Smooth muscle cell (in vitro differentiated cells): Measurements from ENCODE around the gene CCDC78. TPM values are rescaled to one million over a fixed set of nuclear protein-coding genes. Genes with fewer than 3 reads are reported as not detected.

Experiments used
- DNase-seq: peaks from one replicate; lab custom pipeline; 2025; ENCODE audit not compliant: unreplicated experiment; lab: John Stamatoyannopoulos, UW
- H2AFZ ChIP-seq: fragments of 200-600 bp; sonication (generic); 2 replicates; pipeline ENCODE4 v1.6.0; 2016; ENCODE audit warnings: antibody characterized with exemption, low read depth, mild to moderate bottlenecking
- H3F3A ChIP-seq: fragments of 200-600 bp; sonication (generic); 2 replicates; pipeline ENCODE4 v1.6.0; 2017; ENCODE audit warnings: antibody characterized with exemption, low read depth
- H3K27ac ChIP-seq: fragments of 200-600 bp; sonication (generic); 2 replicates; pipeline ENCODE4 v1.5.1; 2016; ENCODE audit warnings: low read depth, mild to moderate bottlenecking
- H3K27me3 ChIP-seq: fragments of 200-600 bp; sonication (generic); 2 replicates; pipeline ENCODE4 v1.6.1; 2016; ENCODE audit warnings: low read depth, mild to moderate bottlenecking
- H3K36me3 ChIP-seq: fragments of 200-600 bp; sonication (generic); 2 replicates; pipeline ENCODE4 v1.5.1; 2016; ENCODE audit warnings: low read depth
- H3K4me1 ChIP-seq: fragments of 200-600 bp; sonication (generic); 2 replicates; pipeline ENCODE4 v1.5.1; 2016; ENCODE audit warnings: low read depth
- H3K4me2 ChIP-seq: fragments of 200-600 bp; sonication (generic); 2 replicates; pipeline ENCODE4 v1.6.0; 2016; ENCODE audit warnings: mild to moderate bottlenecking
- H3K4me3 ChIP-seq: fragments of 200-600 bp; sonication (generic); 2 replicates; pipeline ENCODE4 v1.5.1; 2016; ENCODE audit warnings: mild to moderate bottlenecking
- H3K79me2 ChIP-seq: fragments of 200-600 bp; sonication (generic); 2 replicates; pipeline ENCODE4 v1.6.0; 2016; ENCODE audit warnings: low read depth, mild to moderate bottlenecking
- H3K9ac ChIP-seq: fragments of 200-600 bp; sonication (generic); 2 replicates; pipeline ENCODE4 v1.6.0; 2016; ENCODE audit warnings: low read depth
- H3K9me3 ChIP-seq: fragments of 200-600 bp; sonication (generic); replicated peaks from 2 replicates; pipeline ENCODE4 v1.5.1; 2016; ENCODE audit warnings: low read depth
- H4K20me1 ChIP-seq: fragments of 200-600 bp; sonication (generic); 2 replicates; pipeline ENCODE4 v1.6.0; 2016; ENCODE audit warnings: low read depth
- CTCF ChIP-seq: fragments of 200-600 bp; sonication (generic); IDR thresholded peaks from 2 replicates; pipeline ENCODE4 v1.5.1; 2017; ENCODE audit warnings: borderline replicate concordance, mild to moderate bottlenecking, antibody characterized with exemption; ENCODE audit not compliant: insufficient read depth, poor library complexity, severe bottlenecking
- WGBS: methylation state at CpG from one replicate; pipeline ENCODE4 v1.1.7; 2016; ENCODE audit warnings: low lambda C conversion rate; 5-methylcytosine and 5-hydroxymethylcytosine counted together
- polyA plus RNA-seq: library from polyadenylated mRNA; unstranded; fragments of >200 nt; fragmentation: Nextera tagmentation; extraction: Ambion mirVana; gene quantifications from 2 replicates; pipeline ENCODE4 v1.2.1, GENCODE V29; 2016
- total RNA-seq: library from RNA; depleted of rRNA; stranded (reverse); fragments of >200 nt; gene quantifications from 2 replicates; pipeline ENCODE4 v1.2.3, GENCODE V29; 2014

CCDC78 gene
- 2.8 TPM in 1 of 2 replicates, not detected in the other for total RNA-seq
- 3.4 and 4.7 TPM in 2 replicates for polyA plus RNA-seq

DNA sequence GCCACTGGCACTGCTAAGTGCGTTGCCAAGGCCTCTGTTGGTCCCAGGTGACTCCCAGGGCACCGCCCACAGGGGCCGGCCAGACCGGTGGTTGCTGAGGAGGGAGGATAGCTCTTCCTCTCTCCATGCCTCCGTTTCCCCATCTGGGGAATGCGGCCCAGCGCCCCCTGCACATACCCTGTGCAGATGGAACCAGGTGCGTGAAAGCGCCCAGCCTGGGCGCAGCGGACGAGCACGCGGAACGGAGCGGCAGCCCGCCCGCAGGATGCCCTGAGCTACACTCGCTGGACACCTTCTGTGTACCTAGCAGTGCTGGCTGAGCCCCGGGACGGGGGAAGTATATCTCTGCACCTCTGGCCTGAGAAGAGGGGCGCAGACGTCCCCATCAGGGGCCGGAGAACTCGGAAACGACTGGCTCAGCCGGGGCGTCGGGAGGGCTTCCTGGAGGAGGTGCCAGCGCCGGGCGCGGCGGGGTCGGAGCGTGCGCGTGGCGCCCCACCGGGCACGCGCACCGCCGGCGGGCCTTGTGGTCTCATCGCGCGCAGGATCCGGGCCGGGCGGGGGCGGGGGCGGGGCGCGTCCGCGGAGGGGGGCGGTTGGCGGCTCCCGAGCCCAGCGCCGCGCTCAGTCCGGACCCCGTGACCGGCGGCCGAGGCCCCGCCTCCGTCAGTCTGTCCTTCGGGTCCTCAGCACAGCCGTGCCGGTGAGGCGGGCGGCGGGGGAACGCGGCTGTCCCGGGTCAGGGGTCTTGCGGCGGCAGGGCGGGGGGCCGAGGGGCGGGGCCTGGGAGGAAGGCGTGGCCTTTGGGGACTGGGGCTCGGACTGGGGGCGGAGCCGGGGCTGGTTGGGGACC, at the start of gene CCDC78, which contains the start of gene HAGHL:
TSS of gene CCDC78 (minus strand) at position 6 of the 853 bp plus-strand sequence. CDS start 76 bp downstream, outside the sequence.
TSS of gene HAGHL (plus strand) at position 669 of the 853 bp plus-strand sequence. CDS start 404 bp downstream, outside the sequence.
- no peak within 1 kb of the TSS for H3K27ac ChIP-seq
- H2AFZ ChIP-seq, result peak within 1 kb of the TSS; percentile 30
- H3K36me3 ChIP-seq, result no peaks in the 10 kb centered on the region
- H4K20me1 ChIP-seq, result peaks cover 7% of the 10 kb centered on the region
- peak within 1 kb of the TSS; percentile 69 for H3K4me3 ChIP-seq
- peaks cover 10% of the 10 kb centered on the region for H3K4me1 ChIP-seq
- TF ChIP-seq CTCF, result no peak
- peak; percentile 34 for DNase-seq
- H3K27me3 ChIP-seq, result no peaks in the 10 kb centered on the region
- H3F3A ChIP-seq, result peaks cover 4% of the 10 kb centered on the region
- H3K79me2 ChIP-seq, result no peaks in the 10 kb centered on the region
- no peaks in the 10 kb centered on the region for H3K9me3 ChIP-seq
- peak within 1 kb of the TSS; percentile 35 for H3K9ac ChIP-seq
- 5% methylated on average over 43 of the region's 88 CpGs for WGBS
- peak within 1 kb of the TSS; percentile 99 for H3K4me2 ChIP-seq

DNA sequence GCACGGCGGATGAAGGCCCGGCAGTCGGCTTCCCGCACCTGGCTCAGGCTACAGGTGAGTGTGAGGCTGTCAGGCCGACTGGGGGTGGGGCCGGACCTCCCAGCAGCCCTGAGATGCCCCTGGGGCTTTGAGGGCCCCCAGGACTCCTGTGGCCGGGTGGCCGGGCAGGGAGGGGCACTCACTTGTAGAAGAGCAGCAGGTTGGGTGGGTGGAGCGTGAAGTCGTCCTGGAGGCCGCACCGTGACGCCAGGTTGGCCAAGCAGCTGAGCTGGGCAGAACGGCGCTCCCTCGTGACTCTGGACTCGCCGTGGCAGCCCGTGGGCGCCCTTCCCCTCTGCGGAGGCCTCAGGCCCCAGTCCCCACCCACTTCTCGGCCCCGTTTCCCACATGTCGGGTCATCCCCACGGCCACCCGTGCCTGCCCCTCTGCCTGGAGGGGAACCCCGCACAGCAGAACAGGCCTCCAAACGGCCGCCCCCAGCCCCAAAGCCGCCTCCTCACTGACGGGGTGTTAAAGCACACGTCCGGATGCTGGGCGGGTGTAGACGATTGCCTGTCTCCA, 49.1 kb upstream of the CCDC78 start:
- DNase-seq, result no peak
- no peaks in the 10 kb centered on the region for H3K36me3 ChIP-seq
- no peaks in the 10 kb centered on the region for H4K20me1 ChIP-seq
- H3K4me1 ChIP-seq, result no peaks in the 10 kb centered on the region
- H3K79me2 ChIP-seq, result no peaks in the 10 kb centered on the region
- H2AFZ ChIP-seq, result no peak overlapping the region
- no peak overlapping the region for H3K4me2 ChIP-seq
- H3F3A ChIP-seq, result no peaks in the 10 kb centered on the region
- H3K27me3 ChIP-seq, result no peaks in the 10 kb centered on the region
- no peak overlapping the region for H3K4me3 ChIP-seq
- no peaks in the 10 kb centered on the region for H3K9me3 ChIP-seq
- 87% methylated on average over 23 of the region's 36 CpGs for WGBS
- no peak for TF ChIP-seq CTCF
- no peak overlapping the region for H3K27ac ChIP-seq
- no peak overlapping the region for H3K9ac ChIP-seq

- no peak for TF ChIP-seq CTCF
- H3K4me2 ChIP-seq, result no peak overlapping the region
- no peak for DNase-seq
- H2AFZ ChIP-seq, result no peak overlapping the region
- 91% methylated on average over 37 of the region's 46 CpGs for WGBS
- no peaks in the 10 kb centered on the region for H3K4me1 ChIP-seq
- H3K9ac ChIP-seq, result no peak overlapping the region
- H3K79me2 ChIP-seq, result no peaks in the 10 kb centered on the region
- H3F3A ChIP-seq, result no peaks in the 10 kb centered on the region
- no peak overlapping the region for H3K27ac ChIP-seq
- no peaks in the 10 kb centered on the region for H4K20me1 ChIP-seq
- H3K4me3 ChIP-seq, result no peak overlapping the region
- H3K27me3 ChIP-seq, result no peaks in the 10 kb centered on the region
- no peaks in the 10 kb centered on the region for H3K9me3 ChIP-seq
- H3K36me3 ChIP-seq, result no peaks in the 10 kb centered on the region
These were observed 48.1 kb upstream of the CCDC78 start for GRCh38 chr16:774086-775001.
